Ascending aorta (tissue), 2 donors: Measurements from ENCODE around the gene SLC39A9. TPM values are rescaled to one million over a fixed set of nuclear protein-coding genes. Genes with fewer than 3 reads are reported as not detected.

Source experiments
- DNase-seq, 2 donors: peaks; one replicate each; pipeline ENCODE4 v3.0.0-alpha.2; 2019; ENCODE audit warnings: low spot score in 2 of 2
- H3K27ac ChIP-seq, 2 donors: fragments of 200-600 bp; sonication (generic); one replicate each; pipeline ENCODE4 v1.5.1; 2016 to 2017; ENCODE audit warnings: mild to moderate bottlenecking in 1 of 2
- H3K27me3 ChIP-seq: fragments of 200-600 bp; sonication (generic); one replicate; pipeline ENCODE4 v1.5.1; 2017
- H3K36me3 ChIP-seq, 2 donors: fragments of 200-600 bp; sonication (generic); one replicate each; pipeline ENCODE4 v1.5.1; 2016
- H3K4me1 ChIP-seq, 2 donors: fragments of 200-600 bp; sonication (generic); one replicate each; pipeline ENCODE4 v1.5.1; 2016 to 2017; ENCODE audit warnings: mild to moderate bottlenecking in 1 of 2
- H3K4me3 ChIP-seq, 2 donors: fragments of 200-600 bp; sonication (generic); one replicate each; pipeline ENCODE4 v1.5.1; 2016 to 2017; ENCODE audit warnings: mild to moderate bottlenecking in 1 of 2
- H3K9me3 ChIP-seq, 2 donors: fragments of 200-600 bp; sonication (generic); one replicate each; pipeline ENCODE4 v1.5.1; 2016
- CTCF ChIP-seq, 3 experiments: fragments of 200-600 bp in 2 of 3; fragments of 450-650 bp in 1 of 3; sonication (generic) in 2 of 3; IDR thresholded peaks; one replicate each; pipeline ENCODE4 v1.5.1; 2016 to 2019; ENCODE audit warnings: antibody characterized with exemption in 3 of 3, mild to moderate bottlenecking in 1 of 3, moderate library complexity in 1 of 3
- intact Hi-C: fragments of 100-400 bp; cut with DNase I; formaldehyde crosslinking; loops from one replicate; pipeline ENCODE4 v1.15.1; 2023
- total RNA-seq: library from RNA; depleted of rRNA; stranded (reverse); fragments of >200 nt; gene quantifications from one replicate; pipeline ENCODE4 v1.1.0, GENCODE V29; 2016

Gene SLC39A9
- total RNA-seq, 1 donor from 2014 or later, result 26.2 TPM

- H3K27ac ChIP-seq, result no peak overlapping the region
- H3K4me3 ChIP-seq, result no peak overlapping the region
- no peaks in the 10 kb centered on the region for H3K36me3 ChIP-seq
- TF ChIP-seq CTCF (IDR thresholded peaks at IDR 0.05), result no peak
- H3K9me3 ChIP-seq, result no peaks in the 10 kb centered on the region
- intact Hi-C loops, result no loop called here
- peaks cover 8% of the 10 kb centered on the region for H3K27me3 ChIP-seq
- peaks cover 5 to 11% of the 10 kb centered on the region in 2 donors for H3K4me1 ChIP-seq
- DNase-seq, result no peak
Measured at GRCh38 chr14:69479696-69480095, 81.2 kb downstream of the SLC39A9 start.

GRCh38 chr14:69480136-69480535, 81.6 kb downstream of the SLC39A9 start:
- peaks cover 5 to 14% of the 10 kb centered on the region in 2 donors for H3K4me1 ChIP-seq
- peaks cover 12% of the 10 kb centered on the region for H3K27me3 ChIP-seq
- H3K27ac ChIP-seq, result no peak overlapping the region
- TF ChIP-seq CTCF (IDR thresholded peaks at IDR 0.05), result no peak
- no peak overlapping the region for H3K4me3 ChIP-seq
- intact Hi-C loops, result no loop called here
- no peak for DNase-seq
- H3K36me3 ChIP-seq, result no peaks in the 10 kb centered on the region
- H3K9me3 ChIP-seq, result no peaks in the 10 kb centered on the region

- peaks cover 5 to 14% of the 10 kb centered on the region in 2 donors for H3K4me1 ChIP-seq
- no peak for TF ChIP-seq CTCF (IDR thresholded peaks at IDR 0.05)
- intact Hi-C loops, result no loop called here
- H3K9me3 ChIP-seq, result no peaks in the 10 kb centered on the region
- no peak for DNase-seq
- no peaks in the 10 kb centered on the region for H3K36me3 ChIP-seq
- H3K27me3 ChIP-seq, result peaks cover 13% of the 10 kb centered on the region
- no peak overlapping the region for H3K27ac ChIP-seq
- no peak overlapping the region for H3K4me3 ChIP-seq
Measured at GRCh38 chr14:69481815-69482568, 83.5 kb downstream of the SLC39A9 start.

GRCh38 chr14:69483765-69484443, 85.4 kb downstream of the SLC39A9 start:
- DNase-seq, result no peak
- intact Hi-C loops, result no loop called here
- no peaks in the 10 kb centered on the region for H3K36me3 ChIP-seq
- no peak for TF ChIP-seq CTCF (IDR thresholded peaks at IDR 0.05)
- no peak overlapping the region for H3K27ac ChIP-seq
- peaks cover 13% of the 10 kb centered on the region for H3K27me3 ChIP-seq
- peaks cover 5 to 14% of the 10 kb centered on the region in 2 donors for H3K4me1 ChIP-seq
- peak overlapping the region; percentile 42 to 51 for H3K4me3 ChIP-seq
- H3K9me3 ChIP-seq, result no peaks in the 10 kb centered on the region

- Histone ChIP-seq H3K9me3 (no peaks in the 10 kb centered on the region), H3K4me3 (peak within 1 kb of the TSS; percentile 42 to 51), H3K27ac (no peak within 1 kb of the TSS), H3K27me3 (peaks cover 13% of the 10 kb centered on the region), H3K36me3 (no peaks in the 10 kb centered on the region), H3K4me1 (peaks cover 5 to 14% of the 10 kb centered on the region in 2 donors)
- intact Hi-C loops, result no loop called here
- TF ChIP-seq CTCF (IDR thresholded peaks at IDR 0.05), result no peak
- DNase-seq, result no peak
Measured at GRCh38 chr14:69484444-69485314, 86.2 kb downstream of the SLC39A9 start, which contains the start of gene PLEKHD1. Gene PLEKHD1 (plus strand): TSS chr14:69484728. CDS start chr14:69484966, 238 bp downstream.
